ENCODE data around the gene SLC5A10.

Gene SLC5A10

GRCh38 chr17:19005789-19006430 is 53.9 kb downstream of the SLC5A10 start:
- TF ChIP-seq CTCF (conservative IDR thresholded peaks at IDR 0.05) (no peak), ZFX (IDR thresholded peaks at IDR 0.05) (no peak)
- H3K27ac ChIP-seq = no peak overlapping the region

- no peak for TF ChIP-seq ZFX (IDR thresholded peaks at IDR 0.05)
- TF ChIP-seq CTCF (conservative IDR thresholded peaks at IDR 0.05) = no peak
- H3K27ac ChIP-seq = no peak overlapping the region
Measured at GRCh38 chr17:19006698-19007097, 54.7 kb downstream of the SLC5A10 start.

- no peak overlapping the region for H3K27ac ChIP-seq
- TF ChIP-seq ZFX (IDR thresholded peaks at IDR 0.05) (no peak), CTCF (conservative IDR thresholded peaks at IDR 0.05) (no peak)
Measured at GRCh38 chr17:19009970-19010369, 58.0 kb downstream of the SLC5A10 start.

GRCh38 chr17:19010729-19011505 is 59.0 kb downstream of the SLC5A10 start:
- no peak overlapping the region for H3K27ac ChIP-seq
- TF ChIP-seq CTCF (conservative IDR thresholded peaks at IDR 0.05) (no peak), ZFX (IDR thresholded peaks at IDR 0.05) (no peak)

- H3K27ac ChIP-seq = no peak overlapping the region
- TF ChIP-seq CTCF (conservative IDR thresholded peaks at IDR 0.05) = no peak
- TF ChIP-seq ZFX (IDR thresholded peaks at IDR 0.05) = no peak
Measured at GRCh38 chr17:19011581-19011980, 59.6 kb downstream of the SLC5A10 start.

GRCh38 chr17:19012171-19013080 is 60.5 kb downstream of the SLC5A10 start:
- TF ChIP-seq CTCF (conservative IDR thresholded peaks at IDR 0.05) = no peak
- no peak for TF ChIP-seq ZFX (IDR thresholded peaks at IDR 0.05)
- no peak overlapping the region for H3K27ac ChIP-seq

Measured in C4-2B (cell line).